Astrocyte (in vitro differentiated cells and primary cell): ENCODE data around the gene TIA1. TPM values are rescaled to one million over a fixed set of nuclear protein-coding genes. Genes with fewer than 3 reads are reported as not detected.

ENCODE experiments used
- DNase-seq: peaks from one replicate; pipeline ENCODE4 v3.0.0-alpha.2; 2010; ENCODE audit warnings: low read depth
- FAIRE-seq: peaks from 2 replicates; lab custom pipeline; 2011; peaks lifted over from hg19 to GRCh38; lab: Jason Lieb, UNC
- H2AFZ ChIP-seq: 2 replicates; pipeline ENCODE4 v1.6.0; 2012; ENCODE audit warnings: low read depth, low read length, inconsistent platforms
- H3K27ac ChIP-seq: 2 replicates; pipeline ENCODE4 v1.5.1; 2011; ENCODE audit warnings: low read depth, low read length, inconsistent platforms
- H3K27me3 ChIP-seq: 2 replicates; pipeline ENCODE4 v1.6.0; 2011; ENCODE audit warnings: low read length, inconsistent platforms; ENCODE audit not compliant: insufficient read depth
- H3K36me3 ChIP-seq: 2 replicates; pipeline ENCODE4 v1.5.1; 2011; ENCODE audit warnings: low read length, inconsistent platforms; ENCODE audit not compliant: insufficient read depth
- H3K4me1 ChIP-seq: 2 replicates; pipeline ENCODE4 v1.5.1; 2011; ENCODE audit warnings: low read length, inconsistent platforms; ENCODE audit not compliant: insufficient read depth
- H3K4me2 ChIP-seq: 2 replicates; pipeline ENCODE4 v1.6.0; 2012; ENCODE audit warnings: low read length, inconsistent platforms
- H3K4me3 ChIP-seq: 2 replicates; pipeline ENCODE4 v1.5.1; 2011; ENCODE audit warnings: low read depth, mild to moderate bottlenecking, low read length, inconsistent platforms; ENCODE audit not compliant: insufficient read depth
- H3K79me2 ChIP-seq: 2 replicates; pipeline ENCODE4 v1.6.0; 2012; ENCODE audit warnings: mild to moderate bottlenecking, low read length, inconsistent platforms; ENCODE audit not compliant: insufficient read depth
- H3K9ac ChIP-seq: 2 replicates; pipeline ENCODE4 v1.6.0; 2012; ENCODE audit warnings: mild to moderate bottlenecking, low read length, inconsistent platforms
- H3K9me3 ChIP-seq: 2 replicates; pipeline ENCODE4 v1.5.1; 2012; ENCODE audit warnings: low read depth, mild to moderate bottlenecking, low read length, inconsistent platforms; ENCODE audit not compliant: insufficient read depth
- H4K20me1 ChIP-seq: 2 replicates; pipeline ENCODE4 v1.6.0; 2012; ENCODE audit warnings: low read length, inconsistent platforms; ENCODE audit not compliant: insufficient read depth
- H3K27ac Mint-ChIP-seq: one replicate; pipeline ENCODE4 v1.8.0; 2021; ENCODE audit warnings: mild to moderate bottlenecking, mixed read lengths; ENCODE audit not compliant: unreplicated experiment
- H3K27me3 Mint-ChIP-seq: one replicate; pipeline ENCODE4 v1.8.0; 2021; ENCODE audit warnings: low read depth, mixed read lengths; ENCODE audit not compliant: unreplicated experiment
- H3K36me3 Mint-ChIP-seq: one replicate; pipeline ENCODE4 v1.8.0; 2021; ENCODE audit warnings: low read depth, mixed read lengths; ENCODE audit not compliant: unreplicated experiment
- H3K4me1 Mint-ChIP-seq: one replicate; pipeline ENCODE4 v1.8.0; 2021; ENCODE audit warnings: low read depth, mixed read lengths; ENCODE audit not compliant: unreplicated experiment
- H3K4me3 Mint-ChIP-seq: one replicate; pipeline ENCODE4 v1.8.0; 2021; ENCODE audit warnings: mild to moderate bottlenecking, moderate library complexity, mixed read lengths; ENCODE audit not compliant: unreplicated experiment
- H3K9me3 Mint-ChIP-seq: one replicate; pipeline ENCODE4 v1.8.0; 2021; ENCODE audit warnings: mild to moderate bottlenecking, mixed read lengths; ENCODE audit not compliant: unreplicated experiment
- CTCF ChIP-seq: IDR thresholded peaks from 2 replicates; pipeline ENCODE4 v1.5.1; 2011; ENCODE audit warnings: low read depth, mild to moderate bottlenecking, inconsistent platforms, low read length, moderate library complexity; ENCODE audit not compliant: insufficient read depth
- EZH2 ChIP-seq: IDR thresholded peaks from 2 replicates; pipeline ENCODE4 v1.6.1; 2012; ENCODE audit warnings: mild to moderate bottlenecking, low read length, inconsistent platforms; ENCODE audit not compliant: insufficient read depth
- total RNA-seq: library from RNA; stranded (reverse); gene quantifications from 2 replicates; pipeline ENCODE4 v1.2.1, GENCODE V29; 2021

The TIA1 gene
- total RNA-seq, 1 donor from 2014 or later = 104 TPM

DNA sequence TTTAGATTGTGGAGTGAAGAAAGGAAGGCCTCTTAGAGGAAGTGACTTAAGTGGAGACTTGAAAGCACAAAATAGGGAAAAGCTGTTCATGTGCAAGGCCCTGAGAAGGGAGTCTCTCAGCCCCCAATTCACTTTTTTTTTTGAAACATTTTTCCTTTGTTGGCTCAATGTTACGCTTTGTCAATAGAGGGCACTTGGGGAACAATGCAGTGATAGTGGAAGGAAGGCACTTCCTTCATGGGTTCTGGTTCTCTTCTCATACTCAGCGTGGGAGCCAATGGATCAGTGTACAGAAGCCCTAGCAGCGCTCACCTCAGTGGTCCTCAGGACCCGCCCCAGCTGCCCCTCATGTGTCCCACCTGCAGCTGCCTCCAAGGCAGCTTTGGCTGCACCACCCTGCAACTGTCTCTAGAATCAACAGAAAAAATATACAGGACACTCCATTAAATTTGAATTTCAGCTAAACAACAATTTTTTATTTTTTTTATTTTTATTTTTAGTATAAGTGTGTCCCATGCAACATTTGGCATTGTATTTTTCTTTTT lies 49.0 kb downstream of the TIA1 start:
- Mint-ChIP-seq H3K36me3 (no peaks in the 10 kb centered on the region), H3K4me1 (no peaks in the 10 kb centered on the region), H3K27me3 (no peaks in the 10 kb centered on the region), H3K4me3 (no peak overlapping the region), H3K9me3 (no peaks in the 10 kb centered on the region), H3K27ac (no peak overlapping the region)
- FAIRE-seq (no peak), DNase-seq (no peak)
- no peaks in the 10 kb centered on the region for H3K27me3 ChIP-seq
- no peak overlapping the region for H3K4me3 ChIP-seq
- TF ChIP-seq CTCF = no peak
- TF ChIP-seq EZH2 = no peak
- H3K36me3 ChIP-seq = no peaks in the 10 kb centered on the region
- H3K27ac ChIP-seq = no peak overlapping the region
- H4K20me1 ChIP-seq = no peaks in the 10 kb centered on the region
- H3K9ac ChIP-seq = no peak overlapping the region
- no peaks in the 10 kb centered on the region for H3K4me1 ChIP-seq
- no peak overlapping the region for H3K4me2 ChIP-seq
- no peak overlapping the region for H2AFZ ChIP-seq
- no peaks in the 10 kb centered on the region for H3K9me3 ChIP-seq
- H3K79me2 ChIP-seq = no peaks in the 10 kb centered on the region

DNA sequence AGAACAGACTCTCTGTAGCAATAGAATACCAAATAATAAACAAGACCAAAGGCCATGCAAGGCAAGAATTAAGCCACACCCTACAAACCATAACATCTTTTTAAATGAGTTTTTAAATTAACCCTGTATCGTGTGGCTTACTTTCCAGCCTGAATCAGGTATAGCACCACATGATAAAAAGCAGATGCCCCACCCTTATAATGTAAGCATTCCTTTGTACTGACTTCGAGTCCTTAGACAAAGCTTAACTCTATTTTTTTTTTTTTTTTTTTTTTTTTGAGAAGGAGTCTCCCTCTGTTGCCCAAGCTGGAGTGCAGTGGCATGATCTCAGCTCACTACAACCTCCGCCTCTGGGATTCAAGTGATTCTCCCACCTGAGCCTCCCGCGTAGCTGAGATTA lies 55.9 kb downstream of the TIA1 start:
- FAIRE-seq = no peak
- H2AFZ ChIP-seq = no peak overlapping the region
- no peaks in the 10 kb centered on the region for H3K36me3 ChIP-seq
- H3K9ac ChIP-seq = no peak overlapping the region
- Mint-ChIP-seq H3K27ac (no peak overlapping the region), H3K9me3 (no peaks in the 10 kb centered on the region), H3K4me1 (peaks cover 11% of the 10 kb centered on the region), H3K36me3 (no peaks in the 10 kb centered on the region), H3K27me3 (no peaks in the 10 kb centered on the region), H3K4me3 (no peak overlapping the region)
- no peak overlapping the region for H3K27ac ChIP-seq
- H3K4me2 ChIP-seq = no peak overlapping the region
- TF ChIP-seq CTCF (no peak), EZH2 (no peak)
- H4K20me1 ChIP-seq = no peaks in the 10 kb centered on the region
- no peaks in the 10 kb centered on the region for H3K9me3 ChIP-seq
- no peaks in the 10 kb centered on the region for H3K27me3 ChIP-seq
- H3K79me2 ChIP-seq = no peaks in the 10 kb centered on the region
- H3K4me3 ChIP-seq = no peak overlapping the region
- H3K4me1 ChIP-seq = peaks cover 5% of the 10 kb centered on the region
- no peak for DNase-seq

- Histone ChIP-seq H3K4me1 (peaks cover 5% of the 10 kb centered on the region), H3K27ac (peak overlapping the region; percentile 92), H3K4me2 (peak overlapping the region; percentile 86), H2AFZ (peak overlapping the region; percentile 88), H4K20me1 (no peaks in the 10 kb centered on the region), H3K79me2 (no peaks in the 10 kb centered on the region), H3K9me3 (no peaks in the 10 kb centered on the region), H3K36me3 (no peaks in the 10 kb centered on the region), H3K4me3 (peak overlapping the region; percentile 85), H3K9ac (peak overlapping the region; percentile 90), H3K27me3 (no peaks in the 10 kb centered on the region)
- DNase-seq (no peak), FAIRE-seq (no peak)
- peak overlapping the region; percentile 100 for H3K27ac Mint-ChIP-seq
- peak overlapping the region; percentile 93 for H3K4me3 Mint-ChIP-seq
- TF ChIP-seq CTCF (no peak), EZH2 (no peak)
- peaks cover 11% of the 10 kb centered on the region for H3K4me1 Mint-ChIP-seq
- no peaks in the 10 kb centered on the region for H3K27me3 Mint-ChIP-seq
- H3K36me3 Mint-ChIP-seq = no peaks in the 10 kb centered on the region
- H3K9me3 Mint-ChIP-seq = no peaks in the 10 kb centered on the region
Observed at GRCh38 chr2:70191244-70191735, 57.1 kb downstream of the TIA1 start.
